GM12878 (cell line): Measurements from ENCODE around the gene IP6K3. TPM values are rescaled to one million over a fixed set of nuclear protein-coding genes. Genes with fewer than 3 reads are reported as not detected.

Experiments
- JUNB ChIP-seq: IDR thresholded peaks from 2 replicates; pipeline ENCODE4 v1.6.1; 2016; ENCODE audit warnings: antibody characterized with exemption, mild to moderate bottlenecking
- PAX8 ChIP-seq: fragments of 450-650 bp; IDR thresholded peaks from 2 replicates; pipeline ENCODE4 v1.6.1; 2017; ENCODE audit warnings: mild to moderate bottlenecking, moderate library complexity
- RAD51 ChIP-seq: fragments of 450-650 bp; IDR thresholded peaks from 2 replicates; pipeline ENCODE4 v1.6.1; 2016; ENCODE audit warnings: moderate library complexity, mild to moderate bottlenecking, inconsistent platforms
- RUNX3 ChIP-seq: IDR thresholded peaks from 2 replicates; pipeline ENCODE4 v1.6.1; 2012; ENCODE audit warnings: low read length, inconsistent platforms
- SUPT20H ChIP-seq: IDR thresholded peaks from 2 replicates; pipeline ENCODE4 v1.6.1; 2011; ENCODE audit warnings: low read depth, mild to moderate bottlenecking, low read length, moderate library complexity, borderline replicate concordance; ENCODE audit not compliant: control insufficient read depth
- ZNF217 ChIP-seq: fragments of 450-650 bp; IDR thresholded peaks from 2 replicates; pipeline ENCODE4 v1.6.1; 2017; ENCODE audit warnings: antibody characterized with exemption, mild to moderate bottlenecking
- ZNF274 ChIP-seq: IDR thresholded peaks from one replicate; pipeline ENCODE4 v1.8.0; 2011; ENCODE audit not compliant: insufficient read length, insufficient read depth
- polyA plus RNA-seq, 11 experiments: library from polyadenylated mRNA; depleted of rRNA in 4 of 11; unstranded in 6 of 11; stranded (reverse) in 5 of 11; fragments of >200 nt; fragmentation: Nextera tagmentation in 4 of 11; fragmentation: Illumina TruSeq in 1 of 11; extraction: Ambion mirVana in 4 of 11; extraction: Trizol in 1 of 11; gene quantifications; 1 replicate in 1 of 11; 2 replicates in 10 of 11; pipeline versions ENCODE4 v1.2.1 to v1.2.3, GENCODE V29; 2011 to 2016; ENCODE audit warnings: inconsistent platforms in 2 of 11, missing spikeins in 2 of 11, low read depth in 1 of 11
- total RNA-seq, 4 experiments: library from RNA; depleted of rRNA in 3 of 4; stranded (reverse); fragments of >200 nt in 3 of 4; fragmentation: Illumina TruSeq in 1 of 4; extraction: Trizol in 1 of 4; gene quantifications; 2 replicates each; pipeline versions ENCODE4 v1.2.1 to v1.2.3, GENCODE V29; 2013 to 2021
- TF ChIP-seq, protein P1 (sequence below): IDR thresholded peaks from 2 replicates; pipeline ENCODE4 v1.6.1; 2012; ENCODE audit warnings: mild to moderate bottlenecking, low read depth, low read length
- TF ChIP-seq, protein P2 (sequence below): IDR thresholded peaks from 2 replicates; pipeline ENCODE4 v1.6.1; 2011; ENCODE audit warnings: mild to moderate bottlenecking, low read depth, low read length, moderate library complexity; ENCODE audit not compliant: insufficient replicate concordance

IP6K3 gene
- total and polyA plus RNA-seq, 10 of the 15 experiments (the other 5 are each of a cell fraction or from before 2014, with no cell fraction given), result 0.02 to 0.15 (median 0.09) TPM; not detected in 7

DNA sequence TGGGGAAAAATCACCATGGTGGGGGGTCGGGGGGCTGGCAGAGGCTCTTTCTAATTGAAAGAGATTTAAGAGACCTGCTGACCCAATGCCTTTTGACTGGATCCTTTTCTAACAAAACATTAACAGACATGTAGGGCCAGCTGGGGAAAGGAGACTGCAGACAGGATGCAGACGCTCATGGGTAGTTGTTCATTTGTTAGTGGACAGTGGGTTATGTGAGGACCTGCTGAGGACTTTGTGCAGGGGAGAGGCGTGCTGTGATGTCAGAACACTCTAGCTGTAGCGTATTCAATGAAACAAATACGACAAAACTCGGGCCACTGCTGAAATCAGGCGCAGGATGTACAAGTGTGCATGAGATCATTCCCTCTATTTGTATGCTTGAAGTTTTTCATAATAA is 1.2 kb downstream of the IP6K3 start (continued):
- TF ChIP-seq, protein P1, sequence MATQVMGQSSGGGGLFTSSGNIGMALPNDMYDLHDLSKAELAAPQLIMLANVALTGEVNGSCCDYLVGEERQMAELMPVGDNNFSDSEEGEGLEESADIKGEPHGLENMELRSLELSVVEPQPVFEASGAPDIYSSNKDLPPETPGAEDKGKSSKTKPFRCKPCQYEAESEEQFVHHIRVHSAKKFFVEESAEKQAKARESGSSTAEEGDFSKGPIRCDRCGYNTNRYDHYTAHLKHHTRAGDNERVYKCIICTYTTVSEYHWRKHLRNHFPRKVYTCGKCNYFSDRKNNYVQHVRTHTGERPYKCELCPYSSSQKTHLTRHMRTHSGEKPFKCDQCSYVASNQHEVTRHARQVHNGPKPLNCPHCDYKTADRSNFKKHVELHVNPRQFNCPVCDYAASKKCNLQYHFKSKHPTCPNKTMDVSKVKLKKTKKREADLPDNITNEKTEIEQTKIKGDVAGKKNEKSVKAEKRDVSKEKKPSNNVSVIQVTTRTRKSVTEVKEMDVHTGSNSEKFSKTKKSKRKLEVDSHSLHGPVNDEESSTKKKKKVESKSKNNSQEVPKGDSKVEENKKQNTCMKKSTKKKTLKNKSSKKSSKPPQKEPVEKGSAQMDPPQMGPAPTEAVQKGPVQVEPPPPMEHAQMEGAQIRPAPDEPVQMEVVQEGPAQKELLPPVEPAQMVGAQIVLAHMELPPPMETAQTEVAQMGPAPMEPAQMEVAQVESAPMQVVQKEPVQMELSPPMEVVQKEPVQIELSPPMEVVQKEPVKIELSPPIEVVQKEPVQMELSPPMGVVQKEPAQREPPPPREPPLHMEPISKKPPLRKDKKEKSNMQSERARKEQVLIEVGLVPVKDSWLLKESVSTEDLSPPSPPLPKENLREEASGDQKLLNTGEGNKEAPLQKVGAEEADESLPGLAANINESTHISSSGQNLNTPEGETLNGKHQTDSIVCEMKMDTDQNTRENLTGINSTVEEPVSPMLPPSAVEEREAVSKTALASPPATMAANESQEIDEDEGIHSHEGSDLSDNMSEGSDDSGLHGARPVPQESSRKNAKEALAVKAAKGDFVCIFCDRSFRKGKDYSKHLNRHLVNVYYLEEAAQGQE, result no peak
- TF ChIP-seq PAX8 (no peak), ZNF217 (no peak), ZNF274 (no peak), JUNB (no peak), RAD51 (no peak), RUNX3 (no peak), SUPT20H (no peak)
- TF ChIP-seq, protein P2, sequence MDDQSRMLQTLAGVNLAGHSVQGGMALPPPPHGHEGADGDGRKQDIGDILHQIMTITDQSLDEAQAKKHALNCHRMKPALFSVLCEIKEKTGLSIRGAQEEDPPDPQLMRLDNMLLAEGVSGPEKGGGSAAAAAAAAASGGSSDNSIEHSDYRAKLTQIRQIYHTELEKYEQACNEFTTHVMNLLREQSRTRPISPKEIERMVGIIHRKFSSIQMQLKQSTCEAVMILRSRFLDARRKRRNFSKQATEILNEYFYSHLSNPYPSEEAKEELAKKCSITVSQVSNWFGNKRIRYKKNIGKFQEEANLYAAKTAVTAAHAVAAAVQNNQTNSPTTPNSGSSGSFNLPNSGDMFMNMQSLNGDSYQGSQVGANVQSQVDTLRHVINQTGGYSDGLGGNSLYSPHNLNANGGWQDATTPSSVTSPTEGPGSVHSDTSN, result no peak
